ENCODE results near the gene TCL1B. TPM values are rescaled to one million over a fixed set of nuclear protein-coding genes. Genes with fewer than 3 reads are reported as not detected.

Gene TCL1B
- total RNA-seq, 1 experiment from 2014 or later, result not detected

GRCh38 chr14:95703341-95703740 lies 17.1 kb downstream of the TCL1B start:
- no TSS peak for BruUV-seq (replicated peaks)
- H3K36me3 Mint-ChIP-seq (ENCODE audit: insufficient read depth, unreplicated experiment), result no peaks in the 10 kb centered on the region
- intact Hi-C loops (cut with micrococcal nuclease; ENCODE audit: unreplicated experiment), result no loop called here
- H3K4me3 Mint-ChIP-seq (ENCODE audit: low read depth, unreplicated experiment), result no peak overlapping the region
- H3K27me3 Mint-ChIP-seq (ENCODE audit: unreplicated experiment), result peaks cover 93% of the 10 kb centered on the region
- H3K9me3 Mint-ChIP-seq (ENCODE audit: low read depth, unreplicated experiment), result no peaks in the 10 kb centered on the region
- H3K4me1 Mint-ChIP-seq (ENCODE audit: low read depth, unreplicated experiment), result no peaks in the 10 kb centered on the region
- no peak for TF ChIP-seq CTCF (IDR thresholded peaks at IDR 0.05; ENCODE audit: unreplicated experiment)
- no peak overlapping the region for H3K27ac Mint-ChIP-seq (ENCODE audit: unreplicated experiment)
- CTCF ChIA-PET, result no interaction called here
- DNase-seq, result no peak

- DNase-seq, result no peak
- no peaks in the 10 kb centered on the region for H3K9me3 Mint-ChIP-seq (ENCODE audit: low read depth, unreplicated experiment)
- no peak overlapping the region for H3K27ac Mint-ChIP-seq (ENCODE audit: unreplicated experiment)
- BruUV-seq (replicated peaks), result no TSS peak
- peaks cover 93% of the 10 kb centered on the region for H3K27me3 Mint-ChIP-seq (ENCODE audit: unreplicated experiment)
- intact Hi-C loops (cut with micrococcal nuclease; ENCODE audit: unreplicated experiment), result no loop called here
- CTCF ChIA-PET, result no interaction called here
- no peaks in the 10 kb centered on the region for H3K4me1 Mint-ChIP-seq (ENCODE audit: low read depth, unreplicated experiment)
- H3K4me3 Mint-ChIP-seq (ENCODE audit: low read depth, unreplicated experiment), result no peak overlapping the region
- no peak for TF ChIP-seq CTCF (IDR thresholded peaks at IDR 0.05; ENCODE audit: unreplicated experiment)
- no peaks in the 10 kb centered on the region for H3K36me3 Mint-ChIP-seq (ENCODE audit: insufficient read depth, unreplicated experiment)
Observed at GRCh38 chr14:95703805-95704204, 17.6 kb downstream of the TCL1B start.

- peaks cover 93% of the 10 kb centered on the region for H3K27me3 Mint-ChIP-seq (ENCODE audit: unreplicated experiment)
- H3K36me3 Mint-ChIP-seq (ENCODE audit: insufficient read depth, unreplicated experiment), result no peaks in the 10 kb centered on the region
- H3K9me3 Mint-ChIP-seq (ENCODE audit: low read depth, unreplicated experiment), result no peaks in the 10 kb centered on the region
- TF ChIP-seq CTCF (IDR thresholded peaks at IDR 0.05; ENCODE audit: unreplicated experiment), result no peak
- no peak overlapping the region for H3K4me3 Mint-ChIP-seq (ENCODE audit: low read depth, unreplicated experiment)
- CTCF ChIA-PET, result no interaction called here
- DNase-seq, result no peak
- intact Hi-C loops (cut with micrococcal nuclease; ENCODE audit: unreplicated experiment), result no loop called here
- BruUV-seq (replicated peaks), result no TSS peak
- H3K27ac Mint-ChIP-seq (ENCODE audit: unreplicated experiment), result no peak overlapping the region
- H3K4me1 Mint-ChIP-seq (ENCODE audit: low read depth, unreplicated experiment), result no peaks in the 10 kb centered on the region
Observed at GRCh38 chr14:95705518-95705917, 19.3 kb downstream of the TCL1B start.

GRCh38 chr14:95707327-95707726 lies 21.1 kb downstream of the TCL1B start:
- no TSS peak for BruUV-seq (replicated peaks)
- no peak overlapping the region for H3K27ac Mint-ChIP-seq (ENCODE audit: unreplicated experiment)
- no peak for DNase-seq
- no peaks in the 10 kb centered on the region for H3K36me3 Mint-ChIP-seq (ENCODE audit: insufficient read depth, unreplicated experiment)
- intact Hi-C loops (cut with micrococcal nuclease; ENCODE audit: unreplicated experiment), result no loop called here
- H3K4me1 Mint-ChIP-seq (ENCODE audit: low read depth, unreplicated experiment), result no peaks in the 10 kb centered on the region
- TF ChIP-seq CTCF (IDR thresholded peaks at IDR 0.05; ENCODE audit: unreplicated experiment), result no peak
- no peak overlapping the region for H3K4me3 Mint-ChIP-seq (ENCODE audit: low read depth, unreplicated experiment)
- CTCF ChIA-PET, result no interaction called here
- H3K9me3 Mint-ChIP-seq (ENCODE audit: low read depth, unreplicated experiment), result no peaks in the 10 kb centered on the region
- peaks cover 98% of the 10 kb centered on the region for H3K27me3 Mint-ChIP-seq (ENCODE audit: unreplicated experiment)

- no peak for TF ChIP-seq CTCF (IDR thresholded peaks at IDR 0.05; ENCODE audit: unreplicated experiment)
- Mint-ChIP-seq H3K27me3 (ENCODE audit: unreplicated experiment) (peaks cover 85% of the 10 kb centered on the region), H3K4me1 (ENCODE audit: low read depth, unreplicated experiment) (no peaks in the 10 kb centered on the region), H3K9me3 (ENCODE audit: low read depth, unreplicated experiment) (no peaks in the 10 kb centered on the region), H3K4me3 (ENCODE audit: low read depth, unreplicated experiment) (no peak overlapping the region), H3K36me3 (ENCODE audit: insufficient read depth, unreplicated experiment) (no peaks in the 10 kb centered on the region), H3K27ac (ENCODE audit: unreplicated experiment) (no peak overlapping the region)
- intact Hi-C loops (cut with micrococcal nuclease; ENCODE audit: unreplicated experiment), result no loop called here
- CTCF ChIA-PET, result no interaction called here
- no TSS peak for BruUV-seq (replicated peaks)
- no peak for DNase-seq
Observed at GRCh38 chr14:95710106-95710505, 23.9 kb downstream of the TCL1B start.

Measured in Calu3 (cell line).